GM21423 (cell line): ENCODE data around the gene PELI1.
A peak's percentile ranks its signal among the peaks of the same experiment; 100 is the strongest.

Experiments
- ATAC-seq: cut with Tn5 transposase; IDR thresholded peaks from one replicate; pipeline ENCODE4 v1.9.1; 2021; ENCODE audit warnings: mild to moderate bottlenecking, moderate library complexity; ENCODE audit not compliant: unreplicated experiment

PELI1 gene, protein sequence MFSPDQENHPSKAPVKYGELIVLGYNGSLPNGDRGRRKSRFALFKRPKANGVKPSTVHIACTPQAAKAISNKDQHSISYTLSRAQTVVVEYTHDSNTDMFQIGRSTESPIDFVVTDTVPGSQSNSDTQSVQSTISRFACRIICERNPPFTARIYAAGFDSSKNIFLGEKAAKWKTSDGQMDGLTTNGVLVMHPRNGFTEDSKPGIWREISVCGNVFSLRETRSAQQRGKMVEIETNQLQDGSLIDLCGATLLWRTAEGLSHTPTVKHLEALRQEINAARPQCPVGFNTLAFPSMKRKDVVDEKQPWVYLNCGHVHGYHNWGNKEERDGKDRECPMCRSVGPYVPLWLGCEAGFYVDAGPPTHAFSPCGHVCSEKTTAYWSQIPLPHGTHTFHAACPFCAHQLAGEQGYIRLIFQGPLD

GRCh38 chr2:64144057-64145013, at the start of gene PELI1:
Gene PELI1, minus strand, starts transcription at chr2:64144420. Its CDS starts 36,110 bp downstream, at chr2:64108310.
- ATAC-seq = peak; percentile 80

GRCh38 chr2:64193491-64193890, 49.3 kb upstream of the PELI1 start:
- no peak for ATAC-seq

DNA sequence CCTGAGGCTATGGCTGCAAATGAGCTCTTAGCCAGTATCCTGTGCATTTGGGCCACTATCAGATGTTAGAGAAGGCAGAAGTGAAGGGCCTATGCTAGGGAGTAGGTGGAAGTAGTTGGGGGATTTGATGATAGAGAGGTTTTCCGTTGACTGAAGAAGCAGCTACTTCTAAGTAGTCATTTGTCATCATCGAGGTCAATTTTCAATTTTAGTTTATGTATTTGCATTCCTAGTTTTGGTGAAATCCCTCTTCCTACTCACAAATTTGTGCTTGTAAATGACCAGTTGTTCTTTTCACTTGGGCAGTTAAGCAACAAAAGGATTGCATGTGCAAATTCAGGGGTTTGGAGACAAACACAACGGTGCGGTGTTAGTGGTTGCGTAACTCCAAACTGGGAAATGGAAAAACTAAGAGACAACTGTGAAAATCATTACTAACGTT, 48.5 kb upstream of the PELI1 start:
- ATAC-seq = no peak

DNA sequence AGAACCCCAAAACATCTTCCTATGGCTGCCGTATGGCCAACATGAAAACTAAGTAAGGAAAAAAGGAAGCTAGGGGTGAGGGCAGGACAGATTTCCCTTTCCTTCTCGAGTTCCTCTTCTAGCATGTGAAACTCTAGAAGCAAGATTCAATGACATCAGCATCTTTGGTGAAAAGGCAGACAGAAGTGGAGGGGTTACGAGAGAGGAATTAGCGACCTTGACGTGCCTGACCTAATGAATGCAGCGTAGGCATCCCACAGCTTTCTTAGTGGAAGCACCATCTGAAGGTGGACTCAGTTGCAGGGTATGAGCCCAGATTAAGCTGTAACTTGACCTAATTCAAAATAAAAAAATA, 47.9 kb upstream of the PELI1 start:
- no peak for ATAC-seq

DNA sequence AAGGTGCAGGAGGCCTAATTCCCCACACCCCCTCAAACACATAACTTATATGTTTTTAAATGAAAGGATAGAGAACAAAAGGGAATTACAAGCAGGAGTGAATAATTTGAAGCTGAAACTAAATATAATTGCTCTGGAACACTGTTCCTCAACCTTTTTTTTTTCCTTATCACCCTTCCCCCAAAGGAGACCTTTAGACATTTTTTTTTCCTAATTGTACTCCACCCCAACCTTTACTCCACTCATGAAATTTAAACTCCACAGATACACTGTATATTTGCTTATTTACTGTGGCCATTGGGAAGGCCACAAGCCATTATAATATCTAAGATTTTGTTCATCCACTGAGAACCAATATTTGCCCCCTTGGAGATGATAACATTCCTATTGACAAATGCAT, 45.4 kb upstream of the PELI1 start:
- ATAC-seq = no peak

DNA sequence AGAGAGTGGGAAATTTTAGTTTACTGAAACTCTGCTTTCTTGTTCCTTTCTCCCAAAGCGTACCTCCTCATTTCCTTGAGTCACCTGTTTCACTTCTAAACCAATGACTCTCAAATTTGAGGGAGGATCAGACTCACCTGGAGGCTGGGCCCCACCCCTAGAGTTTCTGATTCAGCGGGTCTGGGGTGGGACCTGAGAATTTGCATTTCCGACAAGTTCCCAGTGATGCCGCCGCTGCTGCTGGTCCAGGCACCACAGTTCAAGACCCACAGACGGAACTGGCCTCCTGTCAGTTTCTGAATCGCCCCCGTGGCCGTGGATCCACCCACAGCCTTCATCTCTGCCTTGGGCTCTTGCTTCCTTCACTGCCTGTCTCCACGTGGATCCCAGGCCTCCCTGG, 44.9 kb upstream of the PELI1 start:
- no peak for ATAC-seq

DNA sequence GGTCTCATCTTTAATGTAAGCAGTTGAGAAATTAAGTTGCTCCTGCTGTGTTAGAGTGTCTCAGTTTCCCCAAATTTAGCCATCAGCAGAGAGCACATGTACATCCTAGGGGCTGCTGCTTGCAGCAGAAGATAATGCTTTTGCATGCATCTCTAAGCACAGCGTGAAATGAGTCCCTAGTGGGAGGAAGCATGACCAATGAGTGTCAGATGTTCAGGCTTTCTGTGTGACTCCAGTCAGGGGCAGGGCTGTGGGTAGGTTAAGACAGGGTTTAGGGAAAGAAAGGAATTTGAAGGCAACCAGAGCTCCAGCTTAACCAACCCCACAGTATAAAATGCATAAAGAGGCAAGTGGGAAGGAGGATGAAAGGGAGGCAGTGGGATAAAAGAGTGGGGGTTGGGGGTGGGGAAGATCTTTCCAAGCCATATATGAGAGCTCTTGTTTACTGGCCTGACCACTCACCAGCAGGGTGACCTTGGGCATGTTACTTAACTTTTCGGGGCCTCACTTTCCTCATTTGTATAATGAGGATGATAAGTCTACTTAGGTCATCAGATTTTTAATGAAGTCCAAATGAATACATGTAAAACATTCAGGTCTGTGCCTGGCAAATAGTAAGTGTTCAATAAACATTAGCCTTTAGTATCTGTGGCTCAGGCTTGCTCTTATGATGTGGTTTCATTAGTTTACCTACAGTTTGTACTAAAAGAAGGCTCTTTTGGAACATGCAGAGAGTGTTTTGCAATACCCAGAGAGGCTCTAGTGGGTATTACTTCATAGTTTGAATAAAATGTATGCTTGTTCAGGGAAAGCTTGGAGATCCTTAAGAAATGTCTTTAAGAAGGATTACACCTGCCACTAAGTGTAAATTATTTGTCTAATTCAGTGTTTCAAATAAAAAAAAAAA, 42.7 kb upstream of the PELI1 start:
- ATAC-seq = no peak

GRCh38 chr2:64179582-64180321, 35.5 kb upstream of the PELI1 start:
- peak; percentile 86 for ATAC-seq

GRCh38 chr2:64177315-64177714, 33.1 kb upstream of the PELI1 start:
- ATAC-seq = no peak

- no peak for ATAC-seq
Observed at GRCh38 chr2:64175419-64176197, 31.4 kb upstream of the PELI1 start.

- no peak for ATAC-seq
Observed at GRCh38 chr2:64173156-64174135, 29.2 kb upstream of the PELI1 start.

DNA sequence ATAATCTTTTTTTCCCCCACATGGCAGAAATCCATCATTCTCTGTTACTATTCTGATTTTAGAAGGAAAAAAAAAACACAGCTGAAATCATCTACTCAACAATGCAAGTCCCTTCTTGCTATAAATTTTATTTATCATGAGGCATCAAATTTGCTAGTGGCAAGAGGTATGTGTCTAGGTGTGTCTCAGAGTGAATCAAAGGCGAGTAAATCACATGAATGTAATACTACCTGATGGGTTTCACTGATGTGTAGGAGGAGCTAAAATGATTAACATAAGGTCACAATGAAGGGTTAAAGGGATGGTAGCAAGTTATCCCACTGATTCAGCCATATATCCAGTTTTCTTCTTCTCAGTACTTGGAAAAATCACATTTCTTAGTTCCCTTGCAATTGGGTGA, 24.5 kb upstream of the PELI1 start:
- no peak for ATAC-seq

GRCh38 chr2:64168201-64168600, 24.0 kb upstream of the PELI1 start:
- no peak for ATAC-seq

DNA sequence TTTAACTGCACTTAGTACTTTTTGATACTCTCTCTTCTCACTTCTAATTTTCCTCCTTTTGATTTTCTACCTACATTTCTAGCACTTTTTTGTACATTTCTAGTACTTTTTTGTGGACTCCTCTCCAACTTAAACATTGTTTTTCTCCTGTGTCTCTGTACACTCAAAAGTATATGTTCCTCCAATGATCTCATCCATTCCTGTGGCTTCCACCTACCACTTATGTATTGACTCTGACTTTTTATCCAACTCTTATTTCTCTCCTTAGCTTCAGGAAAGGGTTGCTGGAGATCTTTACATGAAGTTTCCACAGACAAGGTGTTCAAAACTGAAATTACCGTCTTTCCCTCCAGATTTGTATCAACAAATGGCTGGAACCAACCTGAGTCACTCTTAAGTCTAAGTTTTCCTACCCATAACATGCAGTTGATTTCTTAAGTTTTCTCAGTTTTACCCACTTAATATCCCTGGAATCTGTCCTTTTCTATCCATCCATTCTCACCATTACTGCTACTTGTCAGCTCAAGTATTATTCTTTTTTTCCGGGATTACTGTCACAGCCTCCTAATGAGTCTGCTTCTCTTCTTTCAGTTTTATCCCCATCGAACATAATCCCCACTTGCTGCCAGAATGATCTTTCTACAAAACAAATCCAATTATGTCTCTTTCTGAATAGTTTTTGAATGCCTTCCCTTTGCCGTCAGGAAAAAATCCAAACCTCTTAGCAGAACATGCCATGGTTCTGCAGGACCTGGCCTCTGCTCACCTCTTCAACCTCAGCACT, 22.6 kb upstream of the PELI1 start:
- no peak for ATAC-seq

GRCh38 chr2:64166212-64166611, 22.0 kb upstream of the PELI1 start:
- ATAC-seq = no peak

GRCh38 chr2:64165706-64166105, 21.5 kb upstream of the PELI1 start:
- no peak for ATAC-seq

- no peak for ATAC-seq
Observed at GRCh38 chr2:64164629-64165028, 20.4 kb upstream of the PELI1 start.
